ENCODE results near the gene MRTFB.

- no peak for TF ChIP-seq CTCF (IDR thresholded peaks at IDR 0.05; ENCODE audit: borderline replicate concordance, extremely low read depth, low read length, poor library complexity, severe bottlenecking)
- no peak for TF ChIP-seq EZH2 (IDR thresholded peaks at IDR 0.05; ENCODE audit: borderline replicate concordance, low read depth, low read length, severe bottlenecking)
These were observed 41.5 kb upstream of the MRTFB start for GRCh38 chr16:14029658-14030057.
